NCI-H1105 treated with DMSO at 0.1 percent for 48 hours (cell line): ENCODE measurements around the gene PIH1D1.
A peak's percentile ranks its signal among the peaks of the same experiment; 100 is the strongest.

Experiments
- DNase-seq: peaks from one replicate; lab custom pipeline; 2025; lab: John Stamatoyannopoulos, UW

The PIH1D1 gene

DNA sequence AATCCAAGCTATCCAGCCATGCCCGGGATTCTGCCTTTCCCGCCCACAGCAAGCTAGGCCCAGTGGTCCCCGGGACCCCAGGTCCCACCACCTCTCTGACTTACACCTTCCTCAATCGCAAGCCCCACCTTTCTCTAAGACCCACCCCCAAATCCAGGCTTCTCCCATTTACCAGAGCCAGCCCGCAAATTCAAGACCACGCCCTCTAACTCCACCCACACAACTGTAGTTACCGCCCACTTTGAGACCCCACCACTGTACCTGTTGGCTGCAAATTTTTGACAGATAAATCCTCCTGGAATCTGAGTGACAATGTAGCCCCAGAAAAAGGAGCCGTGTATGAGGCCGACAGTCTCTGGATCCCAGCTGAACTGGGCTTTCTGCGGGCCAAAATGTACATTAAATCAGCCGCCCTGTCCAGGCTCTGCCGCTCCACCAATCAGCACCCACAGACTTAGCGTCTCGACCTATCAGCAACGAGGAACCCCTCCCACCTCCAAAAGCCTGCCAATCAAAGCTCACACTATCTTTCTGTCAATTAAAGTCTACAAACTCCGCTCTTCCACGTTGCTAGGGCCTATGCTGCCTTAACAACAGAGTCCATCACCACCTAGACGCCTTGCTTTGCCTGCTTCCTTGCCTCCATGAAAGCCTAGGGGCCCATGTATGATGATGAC lies 16.6 kb downstream of the PIH1D1 start:
- DNase-seq = no peak

DNA sequence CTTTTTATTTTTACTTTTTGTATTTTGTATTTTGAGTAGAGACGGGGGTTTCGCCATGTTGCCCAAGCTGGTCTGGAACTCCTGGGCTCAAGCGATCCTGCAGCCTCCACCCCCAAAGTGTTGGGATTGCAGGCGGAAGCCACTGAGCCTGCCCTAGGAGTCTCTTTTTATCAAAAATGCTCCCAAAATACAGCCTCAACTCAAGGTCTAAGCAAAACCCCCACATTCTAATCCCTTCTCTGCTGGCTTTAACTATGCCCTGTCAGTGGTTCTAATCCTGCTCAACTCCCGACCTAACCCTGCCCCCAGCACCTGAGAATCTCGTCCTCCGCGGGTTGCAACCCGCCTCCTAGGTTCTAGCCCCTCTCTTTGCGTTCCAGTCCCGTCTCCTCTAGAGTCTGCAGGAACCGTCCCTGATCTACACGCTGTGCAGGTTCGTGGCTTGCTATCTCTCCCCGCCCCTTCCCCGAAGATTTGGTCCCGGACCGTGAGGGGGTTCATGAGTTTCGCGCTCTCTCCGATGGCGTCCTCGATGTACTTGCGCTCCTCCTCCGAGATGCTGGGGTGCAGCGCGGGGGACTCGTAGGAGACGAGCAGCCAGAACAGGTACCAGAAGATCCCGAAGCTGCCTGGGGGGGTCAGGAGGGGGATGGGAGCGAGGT lies 18.2 kb downstream of the PIH1D1 start:
- DNase-seq = no peak

- no peak for DNase-seq
Measured at GRCh38 chr19:49432141-49433073, 19.2 kb downstream of the PIH1D1 start.

- no peak for DNase-seq
Measured at GRCh38 chr19:49431330-49431749, 20.3 kb downstream of the PIH1D1 start.

GRCh38 chr19:49430678-49431329 lies 20.8 kb downstream of the PIH1D1 start:
- no peak for DNase-seq

DNA sequence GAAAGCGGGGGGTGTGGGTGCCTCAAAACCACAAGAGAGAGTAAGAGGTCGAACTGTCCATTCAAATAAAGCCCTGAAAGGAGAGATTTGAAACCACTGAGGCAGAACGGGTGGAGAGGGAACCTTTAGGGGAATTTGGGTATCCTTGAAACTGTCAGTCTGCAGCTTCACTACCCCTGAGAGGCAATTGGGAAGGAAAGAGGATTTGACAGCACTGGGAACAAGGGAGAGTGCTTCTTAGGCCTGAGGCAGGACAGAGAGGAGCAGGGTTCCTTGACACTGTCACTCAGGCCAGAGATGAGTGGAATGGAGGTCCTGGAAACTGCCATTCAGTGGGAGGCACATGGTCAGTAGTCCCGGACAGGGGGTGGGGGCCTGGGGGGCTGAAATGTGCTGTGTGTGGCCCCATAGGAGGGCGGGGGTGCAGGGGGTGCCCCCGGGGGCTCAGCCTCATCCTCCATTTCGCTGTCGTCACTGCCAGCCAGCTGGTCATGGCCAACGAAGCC lies 21.4 kb downstream of the PIH1D1 start:
- no peak for DNase-seq

- DNase-seq = no peak
Measured at GRCh38 chr19:49428547-49429451, 22.8 kb downstream of the PIH1D1 start.

- no peak for DNase-seq
Measured at GRCh38 chr19:49427855-49428546, 23.6 kb downstream of the PIH1D1 start.

- no peak for DNase-seq
Measured at GRCh38 chr19:49427339-49427738, 24.3 kb downstream of the PIH1D1 start.

GRCh38 chr19:49425922-49426592 lies 25.6 kb downstream of the PIH1D1 start:
- no peak for DNase-seq

DNA sequence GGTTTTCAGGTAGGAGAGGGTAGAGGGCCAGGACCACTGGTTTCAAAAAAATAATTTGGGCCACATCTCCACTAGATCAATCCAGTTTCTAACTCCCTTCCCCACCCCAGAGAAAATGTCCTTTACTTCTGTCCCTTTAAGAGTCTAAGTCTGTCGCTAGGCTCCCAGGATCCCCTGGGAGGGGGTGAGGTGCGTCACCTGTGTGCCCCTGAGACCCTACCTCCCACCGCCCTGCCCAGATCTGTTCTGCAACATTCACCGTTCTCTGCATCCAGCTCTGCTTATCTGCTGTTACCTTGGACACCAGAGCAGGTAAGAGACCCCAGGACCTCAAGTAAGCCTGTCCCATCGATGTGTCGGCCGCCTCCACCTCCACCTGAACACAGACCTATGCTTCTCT lies 26.4 kb downstream of the PIH1D1 start, which contains the start of gene GFY:
GFY (plus strand) TSS at position 211 of the 400 bp plus-strand sequence. CDS start 1,043 bp downstream, outside the sequence.
- DNase-seq = no peak

DNA sequence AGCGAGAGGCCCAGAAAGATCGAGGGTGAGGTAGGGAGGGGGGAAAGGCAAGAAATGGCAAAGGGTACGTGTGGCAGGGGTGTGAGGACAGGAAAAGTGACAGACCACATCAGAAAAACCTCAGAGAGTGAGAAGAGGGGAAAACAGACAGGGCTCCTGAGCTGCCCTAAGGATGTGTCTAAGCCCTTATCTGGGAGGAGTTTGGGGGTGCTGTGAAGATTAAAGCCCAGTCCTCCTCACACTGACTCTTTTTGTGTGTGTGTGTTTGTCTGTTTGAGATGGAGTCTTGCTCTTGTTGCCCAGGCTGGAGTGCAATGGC lies 27.7 kb downstream of the PIH1D1 start:
- no peak for DNase-seq

DNA sequence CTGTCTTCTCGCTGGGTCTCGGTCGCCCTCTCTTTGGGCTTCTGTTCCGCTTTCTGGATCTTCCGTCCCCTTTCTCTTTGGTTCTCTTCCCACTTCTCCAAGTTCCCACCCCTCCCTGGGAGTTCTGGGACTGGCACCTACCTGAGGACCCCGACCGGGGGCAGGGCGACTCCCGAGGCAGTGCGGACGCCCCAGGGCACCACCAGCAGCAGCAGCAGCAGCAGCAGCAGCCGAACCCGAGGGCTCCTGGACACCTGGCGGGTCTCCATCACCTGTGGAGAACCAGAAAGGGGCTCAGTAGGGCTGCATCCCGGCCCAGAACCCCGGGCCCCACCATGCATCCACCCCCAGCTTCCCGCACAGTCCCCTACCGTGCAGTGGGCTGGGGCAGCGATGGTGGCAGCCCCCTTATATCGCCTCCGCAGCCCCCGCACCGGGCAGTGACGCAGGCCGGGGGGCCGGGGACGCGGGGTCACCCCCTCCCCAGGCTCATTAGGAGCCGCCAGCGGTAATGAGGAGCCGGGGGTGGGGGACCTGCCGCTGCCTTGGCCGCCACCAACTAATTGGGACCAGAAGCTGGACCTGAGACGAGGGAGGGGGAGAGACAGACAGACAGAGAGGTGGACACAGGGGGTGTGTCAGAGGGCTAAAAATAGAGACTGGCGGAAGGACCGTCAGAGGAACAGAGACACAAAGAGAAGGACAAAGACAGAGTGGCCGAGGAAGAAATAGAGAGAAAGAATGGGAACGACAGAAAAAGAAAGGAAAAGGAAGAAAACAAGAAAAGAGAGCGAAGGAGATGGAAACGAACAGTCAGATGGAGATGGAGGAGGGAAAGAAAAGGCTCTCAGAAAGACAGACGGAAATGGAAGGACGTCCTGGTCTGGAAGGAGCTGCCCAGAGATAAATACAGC lies 28.3 kb downstream of the PIH1D1 start, which contains the start of gene PTH2:
PTH2 (minus strand) TSS at position 371 of the 914 bp plus-strand sequence; CDS start at position 269, 102 bp downstream.
- no peak for DNase-seq

GRCh38 chr19:49422407-49423070 lies 29.1 kb downstream of the PIH1D1 start:
- peak; percentile 31 for DNase-seq

DNA sequence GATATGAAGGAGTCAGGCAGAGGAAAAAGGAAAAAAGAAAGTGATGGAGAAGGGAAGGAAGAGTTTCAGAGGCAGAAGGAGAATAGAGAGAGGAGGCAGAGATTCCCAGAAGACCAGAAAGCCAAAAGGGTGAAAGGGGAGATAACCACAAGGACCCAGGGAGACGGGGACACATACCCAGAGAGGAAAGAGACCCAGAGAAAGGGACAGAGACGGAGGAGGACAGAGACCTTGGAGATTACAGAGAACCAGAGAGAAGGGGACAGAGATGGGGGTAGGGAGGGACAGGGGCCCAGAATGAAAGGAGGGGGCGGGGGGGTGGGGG lies 29.8 kb downstream of the PIH1D1 start:
- no peak for DNase-seq

DNA sequence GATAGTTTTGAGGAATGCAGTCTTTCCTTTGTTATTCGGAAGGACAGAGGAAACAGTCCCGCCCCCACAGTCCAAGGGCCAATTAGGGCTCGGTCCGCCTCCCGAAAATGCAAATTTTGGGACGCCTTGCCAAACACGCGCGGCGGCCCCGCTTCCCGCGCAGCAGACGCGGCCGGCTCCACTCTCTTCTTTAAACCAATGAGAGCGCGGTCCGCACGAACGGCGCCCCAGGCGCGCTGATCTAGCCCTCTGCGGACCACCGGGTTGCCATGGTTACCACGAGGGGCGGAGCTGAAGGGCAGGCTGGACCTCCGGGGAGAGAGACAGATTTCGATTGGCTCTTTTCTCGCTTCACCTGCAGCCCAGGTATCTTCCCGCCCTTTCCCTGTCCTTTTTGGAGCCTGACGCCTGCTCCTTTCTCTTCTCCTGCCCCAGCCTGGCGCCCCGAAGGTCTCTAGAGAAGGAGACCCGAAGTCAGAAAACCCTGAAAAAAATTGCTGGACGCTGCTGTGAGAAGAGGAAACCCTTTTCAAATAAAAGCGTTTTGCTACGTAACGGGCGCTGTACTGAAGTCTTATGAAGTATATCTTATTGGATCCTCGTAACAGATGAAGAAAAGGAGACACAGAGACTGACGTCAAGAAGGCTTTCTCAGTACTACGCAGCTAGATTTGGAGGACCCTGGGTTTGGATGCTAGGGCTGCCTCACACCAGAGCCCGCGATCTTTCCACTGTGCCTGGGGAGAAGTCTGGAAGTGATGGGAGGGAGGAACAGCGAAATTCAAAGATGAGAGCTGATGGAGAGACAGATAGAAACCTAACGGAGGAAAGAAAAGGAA lies 30.4 kb downstream of the PIH1D1 start:
- peak; percentile 96 for DNase-seq

DNA sequence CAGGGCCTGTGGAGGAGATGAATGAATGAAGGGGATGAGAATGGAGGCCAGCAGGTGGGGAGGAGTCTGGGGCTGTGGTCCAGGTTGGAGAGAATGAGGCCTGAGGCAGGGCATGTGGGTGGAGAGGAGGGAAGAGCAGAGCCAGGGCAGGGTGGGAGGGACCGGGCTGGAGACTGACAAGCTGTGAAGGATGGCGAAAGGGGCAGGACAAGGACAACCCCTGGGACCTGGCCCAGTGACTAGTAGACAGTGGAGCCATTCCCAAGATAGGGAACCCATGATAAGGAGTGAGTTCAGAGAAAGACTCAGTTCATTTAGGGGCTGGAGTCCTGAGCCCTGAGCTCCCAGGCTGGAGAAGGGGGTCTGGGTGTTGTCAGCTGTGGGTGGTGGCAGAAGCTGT lies 31.4 kb downstream of the PIH1D1 start:
- DNase-seq = no peak
